ENCODE data around the gene UNC13D. TPM values are rescaled to one million over a fixed set of nuclear protein-coding genes. Genes with fewer than 3 reads are reported as not detected.

The UNC13D gene
- 0.19 and 0.85 TPM in 2 replicates for total RNA-seq

DNA sequence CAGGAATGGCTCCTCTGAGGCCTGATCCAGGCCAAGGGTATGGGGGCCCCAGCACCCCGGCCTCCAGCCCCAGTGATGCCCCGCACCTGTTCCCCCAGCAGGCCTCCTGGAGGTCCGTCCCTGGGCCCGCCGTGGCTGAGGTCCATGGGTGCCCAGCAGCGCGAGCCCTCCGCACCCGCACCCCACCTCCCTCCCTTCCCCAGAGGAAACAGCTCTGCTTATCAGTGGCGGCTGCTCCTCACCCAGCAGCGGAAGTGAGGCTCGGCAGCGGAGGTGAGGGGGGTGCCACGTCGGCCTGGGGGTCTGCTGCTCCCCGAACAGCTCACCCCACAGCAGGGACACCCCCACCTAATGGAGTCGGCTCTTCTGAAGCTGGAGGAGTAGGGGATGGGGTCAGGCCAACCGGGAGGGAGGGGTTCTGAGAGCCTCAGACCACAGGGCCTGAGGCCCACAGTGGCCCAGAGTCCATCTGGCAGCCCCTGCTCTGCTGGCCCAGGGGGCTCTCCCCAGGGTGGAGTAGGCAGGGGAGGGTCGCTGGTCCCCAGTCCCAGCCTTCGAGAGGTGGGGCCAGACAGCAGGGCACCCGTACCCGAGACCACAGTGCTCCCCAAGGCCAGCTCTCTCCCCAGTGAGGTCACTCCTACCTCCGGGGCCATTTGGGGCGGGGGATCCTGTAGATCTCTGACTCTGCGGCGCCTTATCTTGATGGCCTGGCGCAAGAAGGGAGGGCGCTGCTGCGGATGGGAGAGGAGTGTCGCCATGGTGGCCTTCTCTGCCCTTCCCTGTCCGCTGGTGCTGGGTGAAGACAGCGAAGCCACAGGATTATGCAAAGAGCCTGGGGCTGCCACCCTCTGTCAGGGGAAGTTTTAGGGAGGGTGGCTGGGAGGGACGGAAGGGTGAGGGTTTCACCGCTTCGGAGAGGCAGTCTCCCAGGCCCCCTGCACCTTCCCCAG lies at the start of gene UNC13D:
Gene UNC13D (minus strand): TSS at position 828 of the 953 bp plus-strand sequence. CDS start 67 bp downstream, at position 761.

DNA sequence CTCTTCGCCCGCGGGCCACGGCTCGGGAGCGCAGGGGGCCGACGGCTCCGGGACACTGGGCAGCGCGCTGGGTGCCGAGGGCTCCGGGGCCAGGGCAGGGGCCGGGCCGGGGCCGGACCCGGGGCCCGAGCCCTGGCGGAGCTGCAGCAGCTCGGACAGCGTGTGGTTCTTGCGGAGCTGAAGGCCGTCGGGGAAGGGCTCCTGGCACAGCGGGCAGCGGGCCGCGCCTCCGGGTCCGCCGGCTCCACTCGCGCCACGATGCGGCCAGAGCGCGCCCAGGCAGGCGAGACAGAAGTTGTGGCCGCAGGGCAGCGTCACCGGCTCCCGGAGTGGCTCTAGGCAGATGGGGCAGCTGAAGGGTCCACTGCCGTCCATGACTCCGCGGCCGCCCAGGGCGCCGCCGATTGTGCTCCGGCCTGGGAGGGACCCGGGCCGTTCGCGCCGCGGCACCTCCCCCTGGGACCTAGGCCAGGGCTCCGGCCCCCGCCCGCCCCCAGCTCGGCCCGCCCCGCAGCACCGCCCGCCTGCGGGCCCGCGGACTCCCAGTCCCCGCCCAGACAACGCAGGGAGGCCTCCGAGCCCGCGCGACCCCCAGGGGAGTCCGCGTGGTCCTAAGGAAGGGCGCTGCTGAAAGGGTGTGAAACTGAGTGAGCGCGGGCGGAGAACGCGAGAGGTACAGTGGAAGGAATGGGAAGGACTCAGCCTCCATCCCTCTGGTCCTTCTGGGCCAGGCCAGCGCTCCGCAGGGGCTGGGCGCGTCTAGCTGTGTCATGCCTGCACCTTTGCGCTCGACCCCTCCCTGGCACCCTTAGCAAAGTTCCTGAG lies 34.2 kb upstream of the UNC13D start, which contains the start of gene TRIM47:
Gene TRIM47 (minus strand): TSS at position 408 of the 825 bp plus-strand sequence. CDS start 33 bp downstream, at position 375.

DNA sequence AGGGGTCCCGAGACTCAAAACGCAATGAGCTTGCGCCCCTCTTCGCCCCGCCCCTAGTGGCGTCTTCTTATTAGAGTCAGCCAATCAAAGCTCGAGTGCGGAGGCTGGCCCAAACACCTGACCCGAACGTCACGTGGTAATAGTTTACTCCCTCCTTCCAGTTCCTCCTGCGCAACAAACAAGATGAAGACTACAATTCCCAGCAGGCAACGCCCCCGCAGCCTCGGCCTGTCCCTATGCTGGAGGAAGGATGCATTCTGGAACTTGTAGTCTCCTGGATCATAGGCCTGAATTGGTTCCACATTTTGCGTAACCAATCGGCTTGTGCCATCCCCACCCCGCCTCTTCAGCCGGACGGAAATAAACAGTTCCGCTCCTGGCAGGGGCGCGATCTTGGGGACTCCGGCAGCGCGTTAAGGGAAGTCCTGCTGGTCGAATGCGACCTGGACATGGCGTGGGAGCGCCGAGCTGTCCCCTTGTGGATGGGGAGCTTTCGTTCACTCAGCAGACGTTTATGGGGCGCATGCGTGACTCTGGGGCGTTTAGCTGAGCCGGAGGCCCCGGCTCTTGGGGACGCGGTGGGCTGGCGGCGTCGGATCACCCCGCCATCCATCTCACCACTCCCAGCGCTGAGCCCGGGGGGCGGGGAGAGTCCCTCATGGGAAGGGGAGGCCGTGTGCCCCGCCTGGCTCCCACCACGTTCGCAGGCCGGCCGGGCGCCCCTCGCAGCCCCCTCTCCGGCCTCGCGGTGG lies 11.3 kb upstream of the UNC13D start, which contains the start of gene WBP2:
Gene WBP2 (minus strand): TSS at position 26 of the 752 bp plus-strand sequence. CDS start 38 bp downstream, outside the sequence.

GRCh38 chr17:75784473-75785015 lies 59.7 kb downstream of the UNC13D start, which contains the start of gene UNK:
Gene UNK (plus strand): TSS chr17:75784806. CDS start chr17:75784881, 75 bp downstream.

Other genes starting within 250 kb of the UNC13D start
- 0.28 TPM in 1 of 2 replicates, not detected in the other for gene SMIM5, start 211.0 kb downstream of the UNC13D start, total RNA-seq
- 12.5 and 16.6 TPM in 2 replicates for gene RECQL5, start 177.2 kb downstream of the UNC13D start, total RNA-seq
- gene SAP30BP, start 177.1 kb downstream of the UNC13D start, total RNA-seq, result 31.0 and 52.9 TPM in 2 replicates
- gene ITGB4, start 122.9 kb downstream of the UNC13D start, total RNA-seq, result under 0.01 and 0.38 TPM in 2 replicates
- gene GALK1, start 79.2 kb downstream of the UNC13D start, total RNA-seq, result 29.3 and 49.1 TPM in 2 replicates
- gene UNK, start 59.6 kb downstream of the UNC13D start, total RNA-seq, result 8.2 and 9.4 TPM in 2 replicates
- 19.4 and 23.1 TPM in 2 replicates for gene WBP2, start 10.9 kb upstream of the UNC13D start, total RNA-seq
- gene TRIM47, start 34.2 kb upstream of the UNC13D start, total RNA-seq, result 7.7 and 14.1 TPM in 2 replicates
- gene TRIM65, start 52.5 kb upstream of the UNC13D start, total RNA-seq, result 13.5 and 17.6 TPM in 2 replicates
- gene MRPL38, start 60.5 kb upstream of the UNC13D start, total RNA-seq, result 25.9 and 28.2 TPM in 2 replicates
- 15.0 and 21.7 TPM in 2 replicates for gene FBF1, start 96.6 kb upstream of the UNC13D start, total RNA-seq
- 52.4 and 54.8 TPM in 2 replicates for gene ACOX1, start 134.8 kb upstream of the UNC13D start, total RNA-seq
- 8.2 and 8.6 TPM in 2 replicates for gene TEN1, start 134.8 kb upstream of the UNC13D start, total RNA-seq
- gene CDK3, start 156.5 kb upstream of the UNC13D start, total RNA-seq, result 0.28 and 0.38 TPM in 2 replicates
- gene EVPL, start 182.9 kb upstream of the UNC13D start, total RNA-seq, result under 0.01 TPM in 2 replicates
- gene SRP68, start 228.1 kb upstream of the UNC13D start, total RNA-seq, result 25.1 and 42.2 TPM in 2 replicates
- gene GALR2, start 230.4 kb upstream of the UNC13D start, total RNA-seq, result under 0.01 TPM in 1 of 2 replicates, not detected in the other
- not detected in 2 replicates for gene ZACN, start 234.8 kb upstream of the UNC13D start, total RNA-seq